HG03139 (cell line): ENCODE data around the gene STX18.

ENCODE experiments used
- ATAC-seq: cut with Tn5 transposase; IDR thresholded peaks from one replicate; pipeline ENCODE4 v1.9.1; 2021; ENCODE audit not compliant: unreplicated experiment

The STX18 gene

DNA sequence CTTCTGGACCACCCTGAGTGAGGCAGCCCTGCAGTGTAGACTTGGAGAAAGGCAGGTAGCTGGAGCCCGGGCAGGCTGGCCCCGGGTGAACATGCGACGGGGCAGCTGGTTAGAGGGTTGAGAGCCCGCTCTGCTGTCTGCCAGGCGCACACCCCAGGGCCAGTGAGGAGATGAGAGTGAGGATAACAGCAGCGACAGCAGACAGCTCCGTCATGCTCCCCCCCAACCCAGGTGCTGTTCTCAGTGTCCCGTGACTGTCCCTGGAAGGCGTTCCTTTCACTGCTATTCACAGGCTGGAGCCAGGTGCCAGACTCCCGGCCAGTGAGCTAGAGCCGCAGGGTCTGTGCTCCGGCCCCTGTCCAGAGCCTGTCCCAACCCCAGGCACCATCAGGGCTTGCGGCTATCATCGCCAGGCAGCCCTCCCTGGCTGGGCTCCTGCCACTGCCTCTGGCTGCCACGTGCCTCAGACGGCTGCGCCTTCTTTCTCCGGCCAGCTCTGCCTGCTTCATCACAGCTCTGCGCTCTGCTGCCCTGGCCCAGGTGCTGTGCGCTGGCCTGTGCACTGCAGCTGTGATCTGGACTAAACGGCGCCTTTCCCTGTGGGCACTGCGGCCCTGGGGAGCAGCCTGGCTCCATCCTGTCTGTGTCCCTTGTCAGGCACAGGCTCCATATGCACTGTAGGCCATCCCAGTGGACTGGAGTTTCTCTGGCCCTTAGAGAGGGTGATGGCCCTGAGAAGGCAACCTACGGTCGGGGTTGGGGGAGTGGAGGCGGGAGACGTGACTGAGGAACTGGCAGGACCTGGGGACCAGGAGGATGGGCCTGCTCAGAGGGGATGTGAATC, 135.2 kb downstream of the STX18 start:
- no peak for ATAC-seq

- ATAC-seq: no peak
Measured at GRCh38 chr4:4405358-4405962, 136.4 kb downstream of the STX18 start.

DNA sequence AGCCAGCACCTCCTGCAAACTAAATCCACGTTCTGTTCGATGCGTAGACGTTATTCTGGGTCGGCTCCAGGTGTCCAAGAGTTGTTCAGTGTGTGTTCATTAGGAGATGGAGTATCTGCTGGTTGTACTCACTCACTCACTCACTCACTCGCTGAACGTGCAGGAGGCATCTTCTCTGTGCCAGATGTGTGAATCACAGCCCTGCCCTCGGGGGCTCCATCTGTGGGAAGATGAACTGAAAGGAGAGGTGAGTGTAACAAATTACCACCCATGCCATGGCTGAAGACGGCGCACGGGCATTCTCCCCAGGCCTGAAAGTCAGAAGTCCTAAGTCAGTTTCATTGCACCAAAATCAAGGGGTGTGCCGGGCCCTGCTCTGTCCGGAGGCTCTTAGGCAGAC, 138.9 kb downstream of the STX18 start:
- no peak for ATAC-seq

DNA sequence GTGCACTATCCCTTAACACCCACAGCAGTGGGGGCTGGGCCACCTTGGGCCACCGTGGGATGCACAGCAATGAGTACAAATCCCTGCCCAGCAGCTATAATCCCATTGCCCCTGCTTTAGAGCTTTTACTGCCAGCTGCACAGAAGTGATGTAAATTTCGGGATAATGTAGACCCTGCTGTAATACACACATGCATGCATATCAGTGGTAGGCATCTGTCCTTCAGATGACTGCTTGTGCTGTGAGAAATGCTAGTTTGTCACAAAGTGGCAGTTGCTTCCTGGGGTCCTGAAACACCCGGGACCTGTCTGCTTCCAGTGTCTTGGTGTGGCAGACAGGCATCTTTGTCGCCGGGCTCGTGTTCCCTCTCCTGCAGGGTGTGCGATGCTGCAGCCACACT, 140.8 kb downstream of the STX18 start:
- no peak for ATAC-seq

DNA sequence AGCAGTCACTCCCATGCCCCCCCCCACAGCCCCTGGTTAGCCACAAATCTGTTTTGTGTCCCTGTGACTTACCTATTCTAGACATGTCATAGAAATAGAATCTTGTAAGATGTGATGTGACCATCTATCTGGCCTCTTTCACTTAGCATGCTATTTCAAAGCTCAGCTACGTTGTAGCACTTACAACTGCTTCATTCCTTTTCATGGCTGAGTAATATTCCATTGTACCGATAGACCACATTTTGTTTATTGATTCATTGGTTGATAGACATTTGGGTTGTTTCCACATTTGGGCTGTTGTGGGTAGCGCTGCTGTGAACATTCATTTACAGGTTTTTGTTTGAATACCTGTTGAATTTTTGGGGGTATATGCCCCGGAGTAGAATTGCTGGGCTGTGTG, 143.4 kb downstream of the STX18 start:
- no peak for ATAC-seq

- no peak for ATAC-seq
Measured at GRCh38 chr4:4397441-4397819, 144.4 kb downstream of the STX18 start.

DNA sequence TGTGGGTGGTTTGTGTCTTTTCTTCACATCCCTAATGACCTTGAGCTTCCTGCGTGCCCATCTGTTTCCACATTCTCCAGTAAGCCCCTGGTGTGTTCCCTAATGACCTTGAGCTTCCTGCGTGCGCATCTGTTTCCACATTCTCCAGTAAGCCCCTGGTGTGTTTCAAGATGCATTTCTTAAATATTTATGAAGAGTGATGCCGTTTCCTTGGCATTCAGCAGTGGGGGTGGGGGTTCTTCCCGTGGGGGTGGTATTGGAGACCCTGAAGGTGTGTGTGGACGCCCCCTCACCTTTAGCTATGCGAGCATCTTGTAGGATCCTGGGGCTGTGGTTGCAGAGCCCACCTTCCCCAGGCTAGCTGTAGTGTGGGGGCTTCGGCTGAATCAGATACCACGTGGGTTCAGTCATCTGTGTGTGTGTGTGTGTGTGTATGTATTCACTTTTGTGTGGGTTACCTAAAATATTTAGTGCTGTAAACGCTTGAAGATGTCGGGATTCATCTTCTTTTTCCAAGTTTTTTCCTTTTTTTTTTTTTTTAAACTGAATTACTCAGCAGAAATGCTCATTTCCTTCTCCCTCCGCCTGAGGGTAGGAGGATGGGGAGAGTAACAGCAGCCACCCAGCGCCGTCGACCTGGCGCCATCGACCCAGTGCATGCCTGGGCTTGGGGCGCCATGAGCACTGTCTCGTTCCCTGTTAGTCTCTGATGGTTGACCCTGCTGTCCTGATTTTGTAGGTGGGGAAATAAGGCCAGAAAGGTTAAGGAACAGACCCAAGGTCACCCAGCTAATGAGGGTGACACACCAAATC, 145.0 kb downstream of the STX18 start:
- no peak for ATAC-seq

DNA sequence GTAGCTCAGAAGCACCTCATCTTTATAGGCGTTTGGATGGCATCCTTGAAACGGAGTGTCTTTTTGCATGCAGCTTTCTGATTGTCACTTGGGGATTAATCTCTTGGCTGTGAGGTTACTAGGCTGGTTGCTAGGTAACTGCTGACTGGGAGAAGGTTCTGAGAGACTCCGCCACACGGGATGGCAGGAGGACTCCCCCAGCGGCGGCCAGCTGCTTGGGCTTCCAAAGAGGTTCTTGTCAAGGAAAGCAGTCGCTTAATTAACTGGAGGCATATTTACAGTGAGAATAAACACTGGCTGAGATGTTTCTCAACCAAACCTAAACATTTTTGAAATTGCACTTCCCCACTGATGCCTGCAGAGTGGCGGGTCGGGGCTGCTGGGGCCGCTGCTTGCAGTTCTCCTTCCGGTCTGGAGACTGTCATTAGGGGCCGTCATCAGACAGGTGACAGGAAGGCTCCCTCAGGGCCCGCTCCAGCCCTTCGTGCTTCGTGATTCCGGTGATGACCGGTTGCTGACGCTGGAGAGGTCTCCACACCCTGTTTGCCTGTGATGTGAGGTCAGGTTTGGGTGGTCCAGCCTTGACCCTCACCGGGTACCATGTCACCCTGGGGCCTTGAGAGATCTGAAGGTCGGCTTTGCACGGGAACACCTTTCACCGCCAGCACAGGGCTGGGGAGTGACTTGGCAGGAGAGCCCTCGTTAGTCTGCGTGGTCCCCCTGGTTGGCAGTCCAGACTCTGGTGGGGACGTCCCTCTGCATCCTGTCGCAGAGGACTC, 145.8 kb downstream of the STX18 start:
- no peak for ATAC-seq

GRCh38 chr4:4395371-4395770, 146.5 kb downstream of the STX18 start:
- ATAC-seq: no peak

DNA sequence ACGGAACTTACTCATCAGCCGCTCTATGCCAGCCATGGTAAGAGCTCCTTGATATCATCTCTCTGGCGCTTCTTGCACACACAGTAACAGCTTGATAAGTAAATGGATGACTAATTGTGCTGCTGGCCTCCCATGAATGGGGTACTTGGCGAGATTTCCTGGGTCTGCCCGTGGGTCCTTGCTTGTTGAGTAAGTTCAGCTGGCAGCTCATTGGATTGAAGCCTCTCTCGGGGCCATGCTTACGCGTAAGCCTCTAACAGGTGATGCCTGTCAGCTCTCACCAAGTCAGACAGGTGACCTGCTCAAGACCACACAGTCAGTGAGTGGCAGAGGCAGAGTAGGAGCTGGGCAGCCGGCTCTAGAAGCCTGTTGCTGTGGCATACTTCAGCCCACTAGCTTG, 147.2 kb downstream of the STX18 start:
- no peak for ATAC-seq

DNA sequence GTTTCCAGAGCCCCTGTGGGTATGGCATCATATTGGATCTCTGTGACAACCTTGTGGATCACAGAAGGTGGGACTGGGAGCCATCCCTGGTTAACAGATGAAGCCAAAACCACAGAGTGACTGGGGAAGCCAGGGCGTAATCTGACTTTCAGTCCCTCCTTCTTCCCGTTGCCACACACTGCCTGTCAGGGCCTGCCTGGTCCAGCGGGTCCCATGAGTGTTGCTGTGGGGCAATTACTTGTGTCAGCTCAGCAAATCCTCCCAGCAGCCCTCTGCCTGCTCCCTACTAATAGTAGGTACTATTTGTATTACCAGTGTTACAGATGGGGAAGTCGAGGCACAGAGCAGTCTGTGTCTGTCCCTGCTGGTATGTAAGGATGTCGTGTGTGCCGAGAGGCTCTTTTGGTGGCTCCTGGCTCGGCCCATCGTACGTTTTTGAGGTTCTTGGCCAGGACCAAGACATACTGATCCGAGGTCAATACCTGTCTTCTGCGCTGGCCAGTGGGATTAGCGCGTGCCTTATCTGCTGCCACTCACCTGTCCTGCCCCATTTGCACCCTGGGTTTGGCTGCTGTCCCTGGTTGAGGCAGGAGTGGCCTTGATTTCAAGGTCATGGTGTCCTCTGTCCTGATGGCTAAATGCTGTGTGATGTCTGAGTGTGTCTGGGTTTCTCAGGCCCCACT, 149.2 kb downstream of the STX18 start:
- ATAC-seq: no peak

GRCh38 chr4:4391866-4392265, 150.0 kb downstream of the STX18 start:
- no peak for ATAC-seq

GRCh38 chr4:4390515-4391240, 151.2 kb downstream of the STX18 start:
- no peak for ATAC-seq

- ATAC-seq: no peak
Measured at GRCh38 chr4:4390046-4390445, 151.8 kb downstream of the STX18 start.

GRCh38 chr4:4388836-4389575, 152.8 kb downstream of the STX18 start:
- ATAC-seq: no peak

DNA sequence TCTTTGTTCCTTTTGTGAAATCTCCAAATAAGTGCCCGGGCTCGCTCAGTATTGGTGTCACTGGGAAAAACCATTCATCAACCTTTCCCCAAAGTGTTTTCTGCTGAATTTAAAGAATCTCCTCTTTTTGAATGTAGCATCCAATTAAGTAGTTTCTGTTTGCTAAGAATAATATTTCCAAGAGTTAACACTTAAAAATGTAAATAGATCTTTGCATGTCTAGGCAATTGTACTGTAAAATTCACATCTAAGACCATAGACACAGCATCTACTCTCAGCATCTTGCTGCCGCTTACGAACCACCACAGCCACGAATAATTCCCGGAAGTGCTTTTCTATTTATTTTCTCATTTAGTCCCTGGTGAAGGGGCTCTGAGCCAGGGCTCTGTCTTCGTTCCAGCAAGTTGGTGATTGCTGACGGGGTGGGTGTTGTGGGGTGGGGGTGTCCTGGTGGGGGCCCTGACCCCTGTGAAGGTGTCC, 153.5 kb downstream of the STX18 start:
- ATAC-seq: no peak

- no peak for ATAC-seq
Measured at GRCh38 chr4:4387531-4388310, 154.1 kb downstream of the STX18 start.

DNA sequence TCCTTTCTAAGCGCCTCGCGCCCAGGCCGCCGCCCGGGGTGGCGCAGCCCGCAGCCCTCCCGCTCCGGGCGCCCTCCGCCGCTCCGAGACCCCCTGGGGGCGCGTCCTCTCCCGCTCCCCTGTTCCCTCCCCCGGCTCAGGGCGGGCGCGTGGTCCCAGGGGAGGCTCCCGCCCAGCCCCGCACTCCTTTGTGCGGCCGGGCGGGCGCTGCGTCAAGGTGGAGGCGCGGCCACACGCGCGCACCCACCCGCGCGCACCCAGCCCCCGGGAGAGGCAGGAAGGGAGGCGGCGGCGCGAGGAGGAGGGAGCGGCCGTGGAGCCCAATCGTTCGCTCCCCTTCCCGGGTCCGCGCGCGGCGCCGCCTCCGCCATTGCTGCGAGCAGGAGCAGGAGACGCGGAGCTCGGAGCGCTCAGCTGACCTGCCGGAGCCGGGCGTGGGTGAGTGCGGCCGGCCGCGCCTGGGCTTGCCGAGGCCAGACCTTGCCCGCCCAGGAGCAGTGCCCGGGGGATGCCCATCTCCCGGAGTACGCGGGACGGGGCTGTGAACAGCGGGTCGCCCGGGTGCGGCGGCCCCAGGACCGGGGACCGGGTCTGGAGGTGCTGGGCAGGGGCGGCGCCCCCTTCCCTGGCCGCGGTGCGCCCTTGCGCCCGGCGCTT, 155.0 kb downstream of the STX18 start, which contains the start of gene NSG1:
Gene NSG1, plus strand, starts transcription at position 367 of the 657 bp plus-strand sequence. CDS start 528 bp downstream, outside the sequence.
- ATAC-seq: no peak
